HepG2 (cell line): Measurements from ENCODE around the gene PSMB9. TPM values are rescaled to one million over a fixed set of nuclear protein-coding genes. Genes with fewer than 3 reads are reported as not detected.

Experiments used
- GZF1 ChIP-seq: sonication (generic); formaldehyde crosslinking; IDR thresholded peaks from 2 replicates; pipeline ENCODE4 v1.5.1; 2020; ENCODE audit warnings: mild to moderate bottlenecking, missing genetic modification reagents
- IRF2 ChIP-seq: IDR thresholded peaks from 2 replicates; pipeline ENCODE4 v1.6.1; 2018; ENCODE audit warnings: missing genetic modification reagents, missing compliant biosample characterization
- RAD21 ChIP-seq: fragments of 450-650 bp; formaldehyde crosslinking; IDR thresholded peaks from 2 replicates; pipeline ENCODE4 v1.5.0; 2020; ENCODE audit warnings: mild to moderate bottlenecking
- ZFP90 ChIP-seq: sonication (generic); formaldehyde crosslinking; IDR thresholded peaks from 2 replicates; pipeline ENCODE4 v1.8.0; 2022; ENCODE audit warnings: missing genetic modification reagents, mild to moderate bottlenecking, inconsistent platforms, borderline replicate concordance
- ZNF136 ChIP-seq: sonication (generic); formaldehyde crosslinking; IDR thresholded peaks from 2 replicates; pipeline ENCODE4 v1.8.1; 2022; ENCODE audit warnings: low read depth, mild to moderate bottlenecking, moderate library complexity, missing genetic modification reagents
- polyA plus RNA-seq, 8 experiments: library from polyadenylated mRNA; depleted of rRNA in 3 of 8; stranded (reverse) in 7 of 8; unstranded in 1 of 8; fragments of >200 nt; fragmentation: Illumina TruSeq in 4 of 8; extraction: Trizol in 4 of 8; gene quantifications; 2 replicates each; pipeline versions ENCODE4 v1.2.1 to v1.2.3, GENCODE V29; 2011 to 2016; ENCODE audit warnings: low read depth in 4 of 8, missing spikeins in 1 of 8, mixed read lengths in 1 of 8; ENCODE audit not compliant: insufficient read depth in 1 of 8
- total RNA-seq, 5 experiments: library from RNA; depleted of rRNA; stranded (reverse); fragments of >200 nt; fragmentation: Illumina TruSeq; extraction: Trizol; gene quantifications; 2 replicates each; pipeline ENCODE4 v1.2.3, GENCODE V29; 2016; ENCODE audit warnings: low read depth in 1 of 5
- TF ChIP-seq, protein P1 (sequence below): sonication (generic); formaldehyde crosslinking; IDR thresholded peaks from 2 replicates; pipeline ENCODE4 v1.5.0; 2020; ENCODE audit warnings: missing genetic modification reagents
- TF ChIP-seq, protein P2 (sequence below): sonication (generic); formaldehyde crosslinking; IDR thresholded peaks from 2 replicates; pipeline ENCODE4 v1.4.0; 2020; ENCODE audit warnings: missing genetic modification reagents
- TF ChIP-seq, protein P3 (sequence below): IDR thresholded peaks from 2 replicates; pipeline ENCODE4 v1.6.1; 2016
- TF ChIP-seq, protein P4 (sequence below): sonication (generic); formaldehyde crosslinking; IDR thresholded peaks from 2 replicates; pipeline ENCODE4 v1.4.0; 2020; ENCODE audit warnings: missing genetic modification reagents, borderline replicate concordance
- TF ChIP-seq, protein P5 (sequence below): IDR thresholded peaks from 2 replicates; pipeline ENCODE4 v1.6.1; 2016; ENCODE audit warnings: low read depth, missing genetic modification reagents, missing compliant biosample characterization
- TF ChIP-seq, protein P6 (sequence below): sonication (generic); formaldehyde crosslinking; IDR thresholded peaks from 2 replicates; pipeline ENCODE4 v1.4.0; 2020; ENCODE audit warnings: missing genetic modification reagents

The PSMB9 gene
- total and polyA plus RNA-seq, 2 of the 13 experiments (the other 11 are each of a cell fraction or from before 2014, with no cell fraction given): 15.6 to 16.0 TPM

DNA sequence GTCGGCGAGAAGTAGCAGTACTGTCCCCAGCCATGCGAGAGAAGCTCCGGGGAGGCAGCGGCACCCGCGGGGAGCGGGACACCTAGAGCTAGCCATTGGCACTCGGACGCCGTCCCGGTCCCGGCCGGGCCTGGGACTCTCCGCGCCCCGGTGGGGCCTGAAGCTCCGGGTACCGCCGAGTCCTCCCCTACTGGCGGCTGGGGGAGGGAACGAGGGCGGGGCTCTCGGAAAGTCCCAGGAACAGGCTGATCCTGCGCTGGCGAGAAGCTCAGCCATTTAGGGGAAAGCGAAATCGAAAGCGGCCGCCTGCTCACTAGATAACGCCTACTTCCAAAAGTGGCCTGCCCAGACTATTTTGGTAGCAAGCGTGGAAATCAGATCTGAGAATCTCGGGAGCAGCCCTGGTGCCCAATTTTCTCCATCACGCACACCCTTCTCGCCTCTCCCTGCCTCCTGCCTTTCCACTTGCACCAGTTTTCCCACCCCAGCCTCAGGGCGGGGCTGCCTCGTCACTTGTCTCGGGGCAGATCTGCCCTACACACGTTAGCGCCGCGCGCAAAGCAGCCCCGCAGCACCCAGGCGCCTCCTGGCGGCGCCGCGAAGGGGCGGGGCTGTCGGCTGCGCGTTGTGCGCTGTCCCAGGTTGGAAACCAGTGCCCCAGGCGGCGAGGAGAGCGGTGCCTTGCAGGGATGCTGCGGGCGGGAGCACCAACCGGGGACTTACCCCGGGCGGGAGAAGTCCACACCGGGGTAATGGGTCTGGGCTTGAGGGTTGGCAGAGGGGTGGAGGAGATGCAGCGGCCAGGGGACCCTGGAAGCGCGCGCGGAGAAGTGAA lies at the start of gene PSMB9, which contains the start of gene TAP1 (continued):
- TF ChIP-seq, protein P1, sequence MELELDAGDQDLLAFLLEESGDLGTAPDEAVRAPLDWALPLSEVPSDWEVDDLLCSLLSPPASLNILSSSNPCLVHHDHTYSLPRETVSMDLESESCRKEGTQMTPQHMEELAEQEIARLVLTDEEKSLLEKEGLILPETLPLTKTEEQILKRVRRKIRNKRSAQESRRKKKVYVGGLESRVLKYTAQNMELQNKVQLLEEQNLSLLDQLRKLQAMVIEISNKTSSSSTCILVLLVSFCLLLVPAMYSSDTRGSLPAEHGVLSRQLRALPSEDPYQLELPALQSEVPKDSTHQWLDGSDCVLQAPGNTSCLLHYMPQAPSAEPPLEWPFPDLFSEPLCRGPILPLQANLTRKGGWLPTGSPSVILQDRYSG (CRISPR knock-in tag): peak; percentile 86; the same call in 1 of the 2 replicates
- TF ChIP-seq ZFP90 (peak; percentile 27; the same call in 1 of the 2 replicates), RAD21 (peak; percentile 94), IRF2 (CRISPR knock-in tag) (peak; percentile 99), ZNF136 (no peak; the same call in none of the 2 replicates), GZF1 (no peak; the same call in 1 of the 2 replicates)
- TF ChIP-seq, protein P2, sequence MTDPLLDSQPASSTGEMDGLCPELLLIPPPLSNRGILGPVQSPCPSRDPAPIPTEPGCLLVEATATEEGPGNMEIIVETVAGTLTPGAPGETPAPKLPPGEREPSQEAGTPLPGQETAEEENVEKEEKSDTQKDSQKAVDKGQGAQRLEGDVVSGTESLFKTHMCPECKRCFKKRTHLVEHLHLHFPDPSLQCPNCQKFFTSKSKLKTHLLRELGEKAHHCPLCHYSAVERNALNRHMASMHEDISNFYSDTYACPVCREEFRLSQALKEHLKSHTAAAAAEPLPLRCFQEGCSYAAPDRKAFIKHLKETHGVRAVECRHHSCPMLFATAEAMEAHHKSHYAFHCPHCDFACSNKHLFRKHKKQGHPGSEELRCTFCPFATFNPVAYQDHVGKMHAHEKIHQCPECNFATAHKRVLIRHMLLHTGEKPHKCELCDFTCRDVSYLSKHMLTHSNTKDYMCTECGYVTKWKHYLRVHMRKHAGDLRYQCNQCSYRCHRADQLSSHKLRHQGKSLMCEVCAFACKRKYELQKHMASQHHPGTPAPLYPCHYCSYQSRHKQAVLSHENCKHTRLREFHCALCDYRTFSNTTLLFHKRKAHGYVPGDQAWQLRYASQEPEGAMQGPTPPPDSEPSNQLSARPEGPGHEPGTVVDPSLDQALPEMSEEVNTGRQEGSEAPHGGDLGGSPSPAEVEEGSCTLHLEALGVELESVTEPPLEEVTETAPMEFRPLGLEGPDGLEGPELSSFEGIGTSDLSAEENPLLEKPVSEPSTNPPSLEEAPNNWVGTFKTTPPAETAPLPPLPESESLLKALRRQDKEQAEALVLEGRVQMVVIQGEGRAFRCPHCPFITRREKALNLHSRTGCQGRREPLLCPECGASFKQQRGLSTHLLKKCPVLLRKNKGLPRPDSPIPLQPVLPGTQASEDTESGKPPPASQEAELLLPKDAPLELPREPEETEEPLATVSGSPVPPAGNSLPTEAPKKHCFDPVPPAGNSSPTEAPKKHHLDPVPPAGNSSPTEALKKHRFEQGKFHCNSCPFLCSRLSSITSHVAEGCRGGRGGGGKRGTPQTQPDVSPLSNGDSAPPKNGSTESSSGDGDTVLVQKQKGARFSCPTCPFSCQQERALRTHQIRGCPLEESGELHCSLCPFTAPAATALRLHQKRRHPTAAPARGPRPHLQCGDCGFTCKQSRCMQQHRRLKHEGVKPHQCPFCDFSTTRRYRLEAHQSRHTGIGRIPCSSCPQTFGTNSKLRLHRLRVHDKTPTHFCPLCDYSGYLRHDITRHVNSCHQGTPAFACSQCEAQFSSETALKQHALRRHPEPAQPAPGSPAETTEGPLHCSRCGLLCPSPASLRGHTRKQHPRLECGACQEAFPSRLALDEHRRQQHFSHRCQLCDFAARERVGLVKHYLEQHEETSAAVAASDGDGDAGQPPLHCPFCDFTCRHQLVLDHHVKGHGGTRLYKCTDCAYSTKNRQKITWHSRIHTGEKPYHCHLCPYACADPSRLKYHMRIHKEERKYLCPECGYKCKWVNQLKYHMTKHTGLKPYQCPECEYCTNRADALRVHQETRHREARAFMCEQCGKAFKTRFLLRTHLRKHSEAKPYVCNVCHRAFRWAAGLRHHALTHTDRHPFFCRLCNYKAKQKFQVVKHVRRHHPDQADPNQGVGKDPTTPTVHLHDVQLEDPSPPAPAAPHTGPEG (CRISPR knock-in tag): peak; percentile 98
- TF ChIP-seq, protein P3, sequence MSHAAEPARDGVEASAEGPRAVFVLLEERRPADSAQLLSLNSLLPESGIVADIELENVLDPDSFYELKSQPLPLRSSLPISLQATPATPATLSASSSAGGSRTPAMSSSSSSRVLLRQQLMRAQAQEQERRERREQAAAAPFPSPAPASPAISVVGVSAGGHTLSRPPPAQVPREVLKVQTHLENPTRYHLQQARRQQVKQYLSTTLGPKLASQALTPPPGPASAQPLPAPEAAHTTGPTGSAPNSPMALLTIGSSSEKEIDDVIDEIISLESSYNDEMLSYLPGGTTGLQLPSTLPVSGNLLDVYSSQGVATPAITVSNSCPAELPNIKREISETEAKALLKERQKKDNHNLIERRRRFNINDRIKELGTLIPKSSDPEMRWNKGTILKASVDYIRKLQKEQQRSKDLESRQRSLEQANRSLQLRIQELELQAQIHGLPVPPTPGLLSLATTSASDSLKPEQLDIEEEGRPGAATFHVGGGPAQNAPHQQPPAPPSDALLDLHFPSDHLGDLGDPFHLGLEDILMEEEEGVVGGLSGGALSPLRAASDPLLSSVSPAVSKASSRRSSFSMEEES: no peak
- TF ChIP-seq, protein P4, sequence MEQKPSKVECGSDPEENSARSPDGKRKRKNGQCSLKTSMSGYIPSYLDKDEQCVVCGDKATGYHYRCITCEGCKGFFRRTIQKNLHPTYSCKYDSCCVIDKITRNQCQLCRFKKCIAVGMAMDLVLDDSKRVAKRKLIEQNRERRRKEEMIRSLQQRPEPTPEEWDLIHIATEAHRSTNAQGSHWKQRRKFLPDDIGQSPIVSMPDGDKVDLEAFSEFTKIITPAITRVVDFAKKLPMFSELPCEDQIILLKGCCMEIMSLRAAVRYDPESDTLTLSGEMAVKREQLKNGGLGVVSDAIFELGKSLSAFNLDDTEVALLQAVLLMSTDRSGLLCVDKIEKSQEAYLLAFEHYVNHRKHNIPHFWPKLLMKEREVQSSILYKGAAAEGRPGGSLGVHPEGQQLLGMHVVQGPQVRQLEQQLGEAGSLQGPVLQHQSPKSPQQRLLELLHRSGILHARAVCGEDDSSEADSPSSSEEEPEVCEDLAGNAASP (CRISPR knock-in tag): peak; percentile 60; the same call in 1 of the 2 replicates
- TF ChIP-seq, protein P5, sequence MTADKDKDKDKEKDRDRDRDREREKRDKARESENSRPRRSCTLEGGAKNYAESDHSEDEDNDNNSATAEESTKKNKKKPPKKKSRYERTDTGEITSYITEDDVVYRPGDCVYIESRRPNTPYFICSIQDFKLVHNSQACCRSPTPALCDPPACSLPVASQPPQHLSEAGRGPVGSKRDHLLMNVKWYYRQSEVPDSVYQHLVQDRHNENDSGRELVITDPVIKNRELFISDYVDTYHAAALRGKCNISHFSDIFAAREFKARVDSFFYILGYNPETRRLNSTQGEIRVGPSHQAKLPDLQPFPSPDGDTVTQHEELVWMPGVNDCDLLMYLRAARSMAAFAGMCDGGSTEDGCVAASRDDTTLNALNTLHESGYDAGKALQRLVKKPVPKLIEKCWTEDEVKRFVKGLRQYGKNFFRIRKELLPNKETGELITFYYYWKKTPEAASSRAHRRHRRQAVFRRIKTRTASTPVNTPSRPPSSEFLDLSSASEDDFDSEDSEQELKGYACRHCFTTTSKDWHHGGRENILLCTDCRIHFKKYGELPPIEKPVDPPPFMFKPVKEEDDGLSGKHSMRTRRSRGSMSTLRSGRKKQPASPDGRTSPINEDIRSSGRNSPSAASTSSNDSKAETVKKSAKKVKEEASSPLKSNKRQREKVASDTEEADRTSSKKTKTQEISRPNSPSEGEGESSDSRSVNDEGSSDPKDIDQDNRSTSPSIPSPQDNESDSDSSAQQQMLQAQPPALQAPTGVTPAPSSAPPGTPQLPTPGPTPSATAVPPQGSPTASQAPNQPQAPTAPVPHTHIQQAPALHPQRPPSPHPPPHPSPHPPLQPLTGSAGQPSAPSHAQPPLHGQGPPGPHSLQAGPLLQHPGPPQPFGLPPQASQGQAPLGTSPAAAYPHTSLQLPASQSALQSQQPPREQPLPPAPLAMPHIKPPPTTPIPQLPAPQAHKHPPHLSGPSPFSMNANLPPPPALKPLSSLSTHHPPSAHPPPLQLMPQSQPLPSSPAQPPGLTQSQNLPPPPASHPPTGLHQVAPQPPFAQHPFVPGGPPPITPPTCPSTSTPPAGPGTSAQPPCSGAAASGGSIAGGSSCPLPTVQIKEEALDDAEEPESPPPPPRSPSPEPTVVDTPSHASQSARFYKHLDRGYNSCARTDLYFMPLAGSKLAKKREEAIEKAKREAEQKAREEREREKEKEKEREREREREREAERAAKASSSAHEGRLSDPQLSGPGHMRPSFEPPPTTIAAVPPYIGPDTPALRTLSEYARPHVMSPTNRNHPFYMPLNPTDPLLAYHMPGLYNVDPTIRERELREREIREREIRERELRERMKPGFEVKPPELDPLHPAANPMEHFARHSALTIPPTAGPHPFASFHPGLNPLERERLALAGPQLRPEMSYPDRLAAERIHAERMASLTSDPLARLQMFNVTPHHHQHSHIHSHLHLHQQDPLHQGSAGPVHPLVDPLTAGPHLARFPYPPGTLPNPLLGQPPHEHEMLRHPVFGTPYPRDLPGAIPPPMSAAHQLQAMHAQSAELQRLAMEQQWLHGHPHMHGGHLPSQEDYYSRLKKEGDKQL (CRISPR knock-in tag): no peak
- TF ChIP-seq, protein P6, sequence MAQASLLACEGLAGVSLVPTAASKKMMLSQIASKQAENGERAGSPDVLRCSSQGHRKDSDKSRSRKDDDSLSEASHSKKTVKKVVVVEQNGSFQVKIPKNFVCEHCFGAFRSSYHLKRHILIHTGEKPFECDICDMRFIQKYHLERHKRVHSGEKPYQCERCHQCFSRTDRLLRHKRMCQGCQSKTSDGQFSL (CRISPR knock-in tag): peak; percentile 28; the same call in 1 of the 2 replicates
